Stimulated activated memory B cell treated with anti-CD40 and anti-IgM and Interleukin-4, amounts not matched to agents 10 μg/mL and 1 μg/mL and 100 μg/mL, for 72 hours (primary cell): ENCODE results near the gene SPACA4.

Experiments
- ATAC-seq: fragments of 150-1000 bp; cut with Tn5 transposase; 2 replicates; pipeline ENCODE4 v1.10.0; 2021
- H3K27ac Mint-ChIP-seq: one replicate; pipeline ENCODE4 v1.8.0; 2022; ENCODE audit warnings: mild to moderate bottlenecking, mixed read lengths
- H3K27me3 Mint-ChIP-seq: one replicate; pipeline ENCODE4 v1.8.0; 2022; ENCODE audit warnings: mixed read lengths
- H3K36me3 Mint-ChIP-seq: one replicate; pipeline ENCODE4 v1.8.0; 2022; ENCODE audit warnings: mixed read lengths
- H3K4me1 Mint-ChIP-seq: one replicate; pipeline ENCODE4 v1.8.0; 2022; ENCODE audit warnings: mixed read lengths
- H3K4me3 Mint-ChIP-seq: one replicate; pipeline ENCODE4 v1.8.0; 2022; ENCODE audit warnings: mild to moderate bottlenecking, moderate library complexity, mixed read lengths
- H3K9me3 Mint-ChIP-seq: one replicate; pipeline ENCODE4 v1.8.0; 2022; ENCODE audit warnings: mixed read lengths

The SPACA4 gene

GRCh38 chr19:48587387-48587786 is 19.2 kb upstream of the SPACA4 start:
- peaks cover 19% of the 10 kb centered on the region for H3K4me1 Mint-ChIP-seq
- ATAC-seq: no peak
- H3K27me3 Mint-ChIP-seq: peaks cover 16% of the 10 kb centered on the region
- H3K36me3 Mint-ChIP-seq: no peaks in the 10 kb centered on the region
- no peak overlapping the region for H3K27ac Mint-ChIP-seq
- H3K4me3 Mint-ChIP-seq: no peak overlapping the region
- H3K9me3 Mint-ChIP-seq: peaks cover 3% of the 10 kb centered on the region

- H3K27me3 Mint-ChIP-seq: peaks cover 10% of the 10 kb centered on the region
- peak overlapping the region; percentile 72 for H3K4me3 Mint-ChIP-seq
- peak overlapping the region; percentile 13 for H3K27ac Mint-ChIP-seq
Measured at GRCh38 chr19:48588670-48589401, 17.7 kb upstream of the SPACA4 start.

DNA sequence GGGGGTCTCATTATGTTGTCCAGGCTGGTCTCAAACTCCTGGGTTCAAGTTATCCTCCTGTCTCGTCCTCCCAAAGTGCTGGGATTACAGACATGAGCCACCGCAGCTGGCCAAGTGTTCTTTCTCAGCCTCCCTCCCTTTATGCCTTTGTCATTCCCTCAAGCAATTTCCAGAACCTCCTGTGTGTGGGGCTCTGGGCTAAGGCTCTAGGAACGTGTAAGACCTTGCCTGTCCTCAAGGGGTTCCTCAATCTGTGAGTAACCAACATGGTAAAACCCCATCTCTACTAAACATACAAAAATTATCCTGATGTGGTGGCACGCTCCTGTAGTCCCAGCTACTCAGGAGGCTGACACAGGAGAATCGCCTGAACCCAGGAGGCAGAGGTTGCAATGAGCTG is 15.5 kb upstream of the SPACA4 start:
- H3K27ac Mint-ChIP-seq: no peak overlapping the region
- H3K4me1 Mint-ChIP-seq: peaks cover 11% of the 10 kb centered on the region
- no peaks in the 10 kb centered on the region for H3K27me3 Mint-ChIP-seq
- no peak for ATAC-seq
- no peak overlapping the region for H3K4me3 Mint-ChIP-seq
- H3K9me3 Mint-ChIP-seq: no peaks in the 10 kb centered on the region
- H3K36me3 Mint-ChIP-seq: no peaks in the 10 kb centered on the region

More at GRCh38 chr19:48588670-48589401, 17.7 kb upstream of the SPACA4 start:
- no peaks in the 10 kb centered on the region for H3K36me3 Mint-ChIP-seq
- peaks cover 18% of the 10 kb centered on the region for H3K4me1 Mint-ChIP-seq
- peaks cover 3% of the 10 kb centered on the region for H3K9me3 Mint-ChIP-seq
- ATAC-seq: peak; percentile 88

- no peak for ATAC-seq
- Mint-ChIP-seq H3K9me3 (no peaks in the 10 kb centered on the region), H3K4me1 (peaks cover 9% of the 10 kb centered on the region), H3K27me3 (peaks cover 10% of the 10 kb centered on the region), H3K4me3 (no peak overlapping the region), H3K27ac (no peak overlapping the region), H3K36me3 (no peaks in the 10 kb centered on the region)
Measured at GRCh38 chr19:48595171-48595570, 11.4 kb upstream of the SPACA4 start.

GRCh38 chr19:48595833-48596232 is 10.7 kb upstream of the SPACA4 start:
- Mint-ChIP-seq H3K4me3 (no peak overlapping the region), H3K4me1 (peaks cover 9% of the 10 kb centered on the region), H3K9me3 (no peaks in the 10 kb centered on the region), H3K27me3 (peaks cover 10% of the 10 kb centered on the region), H3K27ac (no peak overlapping the region), H3K36me3 (no peaks in the 10 kb centered on the region)
- no peak for ATAC-seq

DNA sequence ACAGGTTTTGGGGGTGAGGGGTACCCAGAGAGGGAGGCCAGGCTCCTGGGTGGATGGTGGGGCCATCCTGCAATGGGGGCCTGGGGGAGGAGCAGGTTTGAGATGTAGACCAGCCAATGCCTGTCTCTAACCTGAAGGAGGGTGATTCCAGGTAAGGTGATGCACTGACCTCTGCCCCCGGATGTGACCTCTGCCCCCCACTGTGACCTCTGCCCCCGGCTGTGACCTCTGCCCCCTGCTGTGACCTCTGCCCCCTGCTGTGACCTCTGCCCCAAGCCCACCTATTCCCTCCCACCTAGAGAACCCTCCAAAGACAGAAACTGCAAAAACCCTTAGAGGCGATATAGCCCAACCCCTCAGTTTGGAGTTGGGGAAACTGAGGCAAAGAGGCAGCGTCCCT is 10.3 kb upstream of the SPACA4 start:
- H3K27ac Mint-ChIP-seq: no peak overlapping the region
- peaks cover 10% of the 10 kb centered on the region for H3K27me3 Mint-ChIP-seq

DNA sequence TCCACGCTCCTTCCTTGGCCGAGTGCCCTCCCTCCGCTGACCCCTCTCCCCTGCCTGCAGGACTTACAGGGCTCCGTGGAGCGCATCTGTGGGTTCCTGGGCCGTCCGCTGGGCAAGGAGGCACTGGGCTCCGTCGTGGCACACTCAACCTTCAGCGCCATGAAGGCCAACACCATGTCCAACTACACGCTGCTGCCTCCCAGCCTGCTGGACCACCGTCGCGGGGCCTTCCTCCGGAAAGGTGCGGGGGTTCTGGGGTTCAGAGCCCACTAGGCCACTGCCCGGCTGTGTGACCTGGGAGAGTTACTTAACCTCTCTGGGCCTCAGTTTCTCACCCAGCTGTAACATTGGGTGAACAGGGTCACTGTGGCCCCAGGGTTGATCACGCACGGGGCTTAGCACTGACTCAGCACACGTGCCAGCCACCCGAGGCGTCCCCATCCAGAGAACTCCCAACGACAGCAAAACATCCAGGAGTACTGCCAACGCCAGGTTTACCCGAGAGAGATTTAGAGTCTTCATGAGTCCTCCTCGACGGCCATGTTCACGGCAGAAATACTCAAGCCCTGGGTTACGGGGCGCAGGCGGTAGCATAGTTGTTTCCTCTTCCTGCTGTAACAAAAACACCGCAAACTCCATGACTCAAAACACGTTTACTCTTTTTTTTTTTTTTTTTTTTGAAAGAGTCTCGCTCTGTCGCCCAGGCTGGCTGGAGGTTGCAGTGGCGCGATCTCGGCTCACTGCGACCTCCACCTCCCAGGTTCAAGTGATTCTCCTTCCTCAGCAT is 9.7 kb upstream of the SPACA4 start:
- H3K27me3 Mint-ChIP-seq: peaks cover 10% of the 10 kb centered on the region
- H3K27ac Mint-ChIP-seq: peak overlapping the region; percentile 77
- no peaks in the 10 kb centered on the region for H3K36me3 Mint-ChIP-seq

More for the DNA sequence above, 10.3 kb upstream of the SPACA4 start:
- ATAC-seq: no peak
- no peaks in the 10 kb centered on the region for H3K9me3 Mint-ChIP-seq
- no peaks in the 10 kb centered on the region for H3K36me3 Mint-ChIP-seq
- peaks cover 9% of the 10 kb centered on the region for H3K4me1 Mint-ChIP-seq
- no peak overlapping the region for H3K4me3 Mint-ChIP-seq

GRCh38 chr19:48598996-48599700 is 7.4 kb upstream of the SPACA4 start:
- H3K4me1 Mint-ChIP-seq: peaks cover 9% of the 10 kb centered on the region
- H3K27ac Mint-ChIP-seq: no peak overlapping the region
- no peak for ATAC-seq
- peaks cover 10% of the 10 kb centered on the region for H3K27me3 Mint-ChIP-seq
- H3K9me3 Mint-ChIP-seq: no peaks in the 10 kb centered on the region
- no peaks in the 10 kb centered on the region for H3K36me3 Mint-ChIP-seq
- no peak overlapping the region for H3K4me3 Mint-ChIP-seq

More for the DNA sequence above, 9.7 kb upstream of the SPACA4 start:
- Mint-ChIP-seq H3K4me3 (peak overlapping the region; percentile 59), H3K9me3 (no peaks in the 10 kb centered on the region), H3K4me1 (peaks cover 9% of the 10 kb centered on the region)
- ATAC-seq: peak; percentile 78

DNA sequence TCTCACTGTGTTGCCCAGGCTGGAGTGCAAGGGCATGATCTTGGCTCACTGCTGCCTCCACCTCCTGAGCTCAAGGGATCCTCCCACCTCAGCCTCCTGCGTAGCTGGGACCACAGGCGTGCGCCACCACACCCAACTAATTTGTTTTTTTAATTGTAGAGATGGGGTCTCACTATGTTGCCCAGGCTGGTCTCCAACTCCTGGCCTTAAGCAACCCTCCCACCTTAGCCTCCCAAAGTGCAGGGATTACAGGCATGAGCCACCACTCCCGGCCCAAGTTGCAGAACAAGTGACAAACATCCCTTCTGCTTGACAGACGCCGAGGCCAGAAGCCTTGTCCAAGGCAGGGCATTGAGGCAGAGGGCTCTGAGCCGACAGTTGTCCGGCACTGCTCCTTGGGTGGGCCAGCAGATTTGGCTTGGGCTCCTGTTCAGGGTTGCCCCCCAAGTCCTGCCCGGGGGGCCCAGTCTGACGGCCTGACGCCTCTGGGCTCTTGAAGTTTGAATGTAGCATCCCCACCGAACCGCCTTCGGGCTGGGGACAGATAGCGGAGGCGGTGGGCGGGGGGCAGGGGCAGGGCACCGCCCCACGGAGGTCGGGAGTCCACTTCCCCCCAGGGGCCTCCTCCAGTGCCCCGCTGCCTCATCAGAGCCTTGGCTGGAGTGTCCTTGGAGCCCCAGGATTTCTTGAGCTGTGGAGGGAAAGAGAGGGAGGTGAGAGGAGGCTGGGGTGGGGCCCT is 5.7 kb upstream of the SPACA4 start:
- Mint-ChIP-seq H3K27ac (no peak overlapping the region), H3K9me3 (no peaks in the 10 kb centered on the region), H3K36me3 (no peaks in the 10 kb centered on the region), H3K27me3 (peaks cover 10% of the 10 kb centered on the region), H3K4me1 (peaks cover 9% of the 10 kb centered on the region), H3K4me3 (no peak overlapping the region)
- ATAC-seq: no peak

GRCh38 chr19:48603001-48603400 is 3.5 kb upstream of the SPACA4 start:
- H3K27ac Mint-ChIP-seq: no peak overlapping the region
- H3K36me3 Mint-ChIP-seq: no peaks in the 10 kb centered on the region
- H3K4me1 Mint-ChIP-seq: no peaks in the 10 kb centered on the region
- H3K9me3 Mint-ChIP-seq: no peaks in the 10 kb centered on the region
- H3K27me3 Mint-ChIP-seq: peaks cover 10% of the 10 kb centered on the region
- no peak overlapping the region for H3K4me3 Mint-ChIP-seq
- ATAC-seq: no peak

- peak; percentile 47 for ATAC-seq
Measured at GRCh38 chr19:48603449-48603848, 3.1 kb upstream of the SPACA4 start.

DNA sequence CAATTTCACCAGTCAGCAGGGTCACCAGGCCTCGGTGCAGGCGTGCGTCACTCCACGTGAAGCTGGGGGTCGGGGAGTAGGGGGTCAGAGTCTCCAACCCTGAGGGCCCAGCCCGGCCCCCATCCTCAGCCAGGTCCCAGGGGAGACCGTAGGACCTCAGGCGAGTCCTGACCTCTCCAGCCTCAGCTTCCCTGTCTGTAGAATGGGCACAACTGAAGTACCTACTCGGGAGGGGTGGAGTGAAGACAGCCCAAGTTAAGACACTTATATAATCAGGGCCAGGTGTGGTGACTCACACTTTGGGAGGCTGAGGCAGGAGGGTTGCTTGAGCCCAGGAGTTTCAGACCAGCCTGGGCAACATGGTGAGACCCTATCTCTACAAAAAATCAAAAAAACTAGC is 2.7 kb upstream of the SPACA4 start:
- Mint-ChIP-seq H3K4me3 (no peak overlapping the region), H3K36me3 (no peaks in the 10 kb centered on the region), H3K4me1 (peaks cover 6% of the 10 kb centered on the region), H3K9me3 (no peaks in the 10 kb centered on the region), H3K27me3 (peaks cover 2% of the 10 kb centered on the region), H3K27ac (no peak overlapping the region)
- no peak for ATAC-seq

More at GRCh38 chr19:48603449-48603848, 3.1 kb upstream of the SPACA4 start:
- H3K4me1 Mint-ChIP-seq: peaks cover 2% of the 10 kb centered on the region
- H3K27ac Mint-ChIP-seq: no peak overlapping the region
- H3K27me3 Mint-ChIP-seq: peaks cover 6% of the 10 kb centered on the region
- H3K36me3 Mint-ChIP-seq: no peaks in the 10 kb centered on the region
- no peaks in the 10 kb centered on the region for H3K9me3 Mint-ChIP-seq
- H3K4me3 Mint-ChIP-seq: no peak overlapping the region

DNA sequence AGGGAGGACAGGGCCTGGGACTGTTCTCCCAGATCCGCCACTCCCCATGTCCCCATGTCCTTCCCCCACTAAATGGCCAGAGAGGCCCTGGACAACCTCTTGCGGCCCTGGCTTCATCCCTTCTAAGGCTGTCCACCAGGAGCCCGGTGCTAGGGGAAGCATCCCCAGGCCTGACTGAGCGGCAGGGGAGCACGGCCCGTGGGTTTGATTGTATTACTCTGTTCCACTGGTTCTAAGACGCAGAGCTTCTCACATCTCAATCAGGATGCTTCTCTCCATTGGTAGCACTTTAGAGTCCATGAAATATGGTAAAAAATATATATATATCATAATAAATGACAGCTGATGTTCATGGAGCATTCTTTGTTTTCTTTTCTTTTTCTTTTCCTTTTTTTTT is 815 bp downstream of the SPACA4 start:
- Mint-ChIP-seq H3K4me3 (no peak overlapping the region), H3K27me3 (no peaks in the 10 kb centered on the region), H3K36me3 (no peaks in the 10 kb centered on the region), H3K9me3 (no peaks in the 10 kb centered on the region), H3K4me1 (peaks cover 13% of the 10 kb centered on the region), H3K27ac (no peak overlapping the region)
- ATAC-seq: no peak

DNA sequence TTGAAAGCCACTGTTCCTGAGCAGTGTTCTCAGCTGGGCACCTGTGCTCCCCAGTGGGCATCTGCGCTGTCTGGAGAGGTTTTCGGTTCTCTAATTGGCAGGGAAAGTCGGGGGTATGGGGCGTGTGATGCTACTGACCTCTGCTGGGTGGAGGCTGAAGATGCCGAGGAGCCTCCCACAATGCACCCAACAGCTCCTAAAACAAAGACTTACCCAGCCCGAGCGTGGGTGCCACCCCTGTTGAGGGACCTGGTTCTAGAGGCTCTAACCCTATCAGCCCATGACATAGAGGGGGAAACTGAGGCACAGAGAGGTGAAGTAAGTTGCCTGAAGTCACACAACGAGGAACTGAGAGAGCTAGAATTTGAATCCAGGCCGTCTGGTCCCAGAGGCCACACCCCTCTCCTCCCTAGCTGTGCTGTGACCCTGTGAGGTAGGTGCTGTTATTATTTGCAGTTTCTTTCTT is 2.3 kb downstream of the SPACA4 start:
- Mint-ChIP-seq H3K9me3 (no peaks in the 10 kb centered on the region), H3K36me3 (peaks cover 4% of the 10 kb centered on the region), H3K4me3 (peak overlapping the region; percentile 38), H3K4me1 (peaks cover 17% of the 10 kb centered on the region), H3K27me3 (no peaks in the 10 kb centered on the region), H3K27ac (peak overlapping the region; percentile 38)
- peak; percentile 91 for ATAC-seq
